Activated naive CD4-positive, alpha-beta T cell treated with anti-CD3 and anti-CD28 coated beads, Interleukin-2, amount 50 U/mL, for 16 hours (primary cell): ENCODE results near the gene CDK5RAP3.
A peak's percentile ranks its signal among the peaks of the same experiment; 100 is the strongest.
"Not testable (repeated sequence)": the region's sequence is repeated elsewhere in the genome, so short reads cannot be mapped to it uniquely, and the experiment has no call there.

ENCODE experiments used
- DNase-seq: peaks from one replicate; pipeline ENCODE4 v3.0.0-alpha.2; 2020

CDK5RAP3 gene, protein sequence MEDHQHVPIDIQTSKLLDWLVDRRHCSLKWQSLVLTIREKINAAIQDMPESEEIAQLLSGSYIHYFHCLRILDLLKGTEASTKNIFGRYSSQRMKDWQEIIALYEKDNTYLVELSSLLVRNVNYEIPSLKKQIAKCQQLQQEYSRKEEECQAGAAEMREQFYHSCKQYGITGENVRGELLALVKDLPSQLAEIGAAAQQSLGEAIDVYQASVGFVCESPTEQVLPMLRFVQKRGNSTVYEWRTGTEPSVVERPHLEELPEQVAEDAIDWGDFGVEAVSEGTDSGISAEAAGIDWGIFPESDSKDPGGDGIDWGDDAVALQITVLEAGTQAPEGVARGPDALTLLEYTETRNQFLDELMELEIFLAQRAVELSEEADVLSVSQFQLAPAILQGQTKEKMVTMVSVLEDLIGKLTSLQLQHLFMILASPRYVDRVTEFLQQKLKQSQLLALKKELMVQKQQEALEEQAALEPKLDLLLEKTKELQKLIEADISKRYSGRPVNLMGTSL

DNA sequence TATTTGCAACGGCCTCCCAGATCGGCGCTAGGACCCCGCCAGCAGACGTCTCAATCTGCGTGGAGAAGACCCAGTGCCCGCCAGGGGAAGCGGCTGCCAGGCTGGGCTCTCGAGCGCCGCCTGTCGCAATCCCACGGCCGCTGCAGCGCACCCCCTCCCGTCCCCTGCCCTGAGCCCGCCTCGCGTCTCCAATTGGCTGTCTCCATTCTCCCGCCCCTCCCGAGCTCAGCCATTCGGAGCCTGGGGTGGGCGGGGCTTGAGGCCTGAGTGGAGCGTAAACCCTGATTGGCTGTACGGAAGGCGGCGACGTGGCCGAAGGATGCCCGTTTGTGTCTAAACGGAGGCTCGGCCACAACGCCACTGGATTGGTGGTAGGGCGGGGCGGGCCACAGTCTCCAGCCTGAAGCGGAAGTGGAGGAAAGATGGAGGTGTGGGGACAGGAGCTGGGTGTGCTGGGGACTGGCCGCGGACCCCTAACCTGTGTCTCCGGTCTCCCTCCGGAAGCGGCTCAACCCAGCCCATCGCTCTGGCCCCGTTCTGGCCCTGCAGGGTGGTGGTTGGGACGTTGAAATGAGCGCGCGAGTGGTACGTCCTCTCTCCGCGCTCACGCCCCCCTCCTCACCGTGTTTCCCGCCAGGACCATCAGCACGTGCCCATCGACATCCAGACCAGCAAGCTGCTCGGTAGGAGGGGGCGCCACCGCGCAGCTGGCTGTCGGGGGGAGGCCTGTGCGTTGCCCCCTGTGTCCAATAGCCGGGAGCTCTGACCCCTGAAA, at the start of gene CDK5RAP3:
CDK5RAP3 (plus strand) TSS at position 389 of the 775 bp plus-strand sequence; CDS start at position 423, 34 bp downstream.
- DNase-seq: peak; percentile 99

DNA sequence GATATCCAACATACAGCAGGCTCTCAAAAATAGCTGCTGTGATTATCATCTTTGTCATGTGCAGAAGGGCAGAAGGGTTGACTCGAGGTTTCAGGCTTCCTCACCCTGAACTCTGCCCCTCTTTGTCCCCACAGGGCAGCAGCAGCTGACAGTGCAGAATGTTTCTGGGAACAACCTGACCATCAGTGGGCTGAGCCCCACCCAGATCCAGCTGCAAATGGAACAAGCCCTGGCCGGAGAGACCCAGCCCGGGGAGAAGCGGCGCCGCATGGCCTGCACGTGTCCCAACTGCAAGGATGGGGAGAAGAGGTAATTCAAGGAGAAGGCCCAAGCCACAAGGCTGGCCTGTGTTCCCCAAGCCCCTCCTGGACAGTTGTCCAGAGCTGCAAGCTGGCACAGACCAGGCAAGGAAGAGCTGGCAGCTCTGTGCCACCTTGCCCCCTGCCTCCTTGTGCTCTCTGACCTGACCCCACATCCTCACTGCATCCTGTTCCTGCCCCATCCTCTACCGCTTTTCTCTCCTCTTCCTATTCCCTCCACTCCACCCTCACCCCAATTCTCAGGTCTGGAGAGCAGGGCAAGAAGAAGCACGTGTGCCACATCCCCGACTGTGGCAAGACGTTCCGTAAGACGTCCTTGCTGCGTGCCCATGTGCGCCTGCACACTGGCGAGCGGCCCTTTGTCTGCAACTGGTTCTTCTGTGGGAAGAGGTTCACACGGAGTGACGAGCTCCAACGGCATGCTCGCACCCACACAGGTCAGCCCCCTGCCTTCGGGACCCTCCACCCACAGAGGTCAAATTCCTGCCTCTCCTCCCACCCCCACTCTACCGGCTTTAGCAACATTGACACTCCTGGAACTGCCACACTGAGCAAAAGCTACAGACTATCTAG, 45.9 kb upstream of the CDK5RAP3 start:
- DNase-seq: no peak

DNA sequence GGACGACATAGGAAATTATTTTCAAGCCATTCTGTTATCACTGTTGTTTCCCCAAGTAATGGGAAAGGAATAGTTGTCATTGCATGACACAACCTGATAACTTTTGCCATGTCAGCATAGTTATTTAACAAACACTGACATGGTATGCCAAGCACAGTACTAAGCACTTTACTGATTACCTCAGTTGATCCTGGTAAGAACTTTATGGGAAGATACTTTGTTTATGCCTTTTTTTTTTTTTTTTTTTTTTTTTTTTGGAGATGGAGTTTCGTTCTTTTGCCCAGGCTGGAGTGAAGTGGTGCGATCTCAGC, 45.3 kb upstream of the CDK5RAP3 start:
- DNase-seq: no peak

DNA sequence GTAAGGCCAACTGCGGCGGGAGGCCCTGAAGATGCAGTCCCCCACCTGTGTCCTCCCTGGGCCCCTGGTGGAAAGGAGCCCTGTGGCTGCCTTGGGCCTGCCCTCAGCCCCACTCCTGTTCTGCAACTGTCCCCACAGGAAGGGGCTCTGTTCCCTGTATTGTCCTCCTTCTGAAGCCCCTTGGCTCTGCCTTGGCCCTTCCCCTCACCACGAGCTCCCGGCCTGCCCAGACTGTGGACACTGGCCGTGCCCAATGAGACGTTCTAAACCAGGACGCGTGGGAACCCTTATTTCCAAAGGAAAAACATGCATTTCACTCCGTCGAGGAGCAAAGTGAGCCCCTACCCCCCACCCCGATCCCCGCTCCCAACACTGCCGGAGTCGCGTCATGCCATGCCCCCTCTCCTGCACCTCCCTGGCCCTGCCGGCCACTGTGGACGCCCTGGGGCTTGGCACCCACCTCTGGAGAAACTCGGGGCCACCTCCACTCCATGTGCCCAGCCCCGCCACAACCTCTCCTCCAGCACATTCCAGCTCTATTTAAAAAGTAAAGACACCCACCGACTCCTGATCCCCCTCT, 43.0 kb upstream of the CDK5RAP3 start:
- DNase-seq: no peak

DNA sequence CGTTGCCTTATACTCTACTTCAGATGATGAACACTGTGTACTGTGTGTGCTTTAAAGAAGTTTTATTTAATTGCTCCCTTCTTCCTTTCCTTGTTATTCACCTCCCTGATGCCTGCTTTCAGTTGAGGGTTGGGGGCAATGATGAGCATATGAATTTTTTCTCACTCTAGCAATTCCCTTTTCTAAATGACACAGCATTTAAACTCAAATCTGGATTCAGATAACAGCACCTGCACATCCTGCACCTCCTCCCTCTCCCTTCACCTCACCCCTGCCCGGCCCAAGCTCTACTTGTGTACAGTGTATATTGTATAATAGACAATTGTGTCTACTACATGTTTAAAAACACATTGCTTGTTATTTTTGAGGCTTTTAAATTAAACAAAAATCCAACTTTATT, 42.5 kb upstream of the CDK5RAP3 start:
- DNase-seq: no peak

DNA sequence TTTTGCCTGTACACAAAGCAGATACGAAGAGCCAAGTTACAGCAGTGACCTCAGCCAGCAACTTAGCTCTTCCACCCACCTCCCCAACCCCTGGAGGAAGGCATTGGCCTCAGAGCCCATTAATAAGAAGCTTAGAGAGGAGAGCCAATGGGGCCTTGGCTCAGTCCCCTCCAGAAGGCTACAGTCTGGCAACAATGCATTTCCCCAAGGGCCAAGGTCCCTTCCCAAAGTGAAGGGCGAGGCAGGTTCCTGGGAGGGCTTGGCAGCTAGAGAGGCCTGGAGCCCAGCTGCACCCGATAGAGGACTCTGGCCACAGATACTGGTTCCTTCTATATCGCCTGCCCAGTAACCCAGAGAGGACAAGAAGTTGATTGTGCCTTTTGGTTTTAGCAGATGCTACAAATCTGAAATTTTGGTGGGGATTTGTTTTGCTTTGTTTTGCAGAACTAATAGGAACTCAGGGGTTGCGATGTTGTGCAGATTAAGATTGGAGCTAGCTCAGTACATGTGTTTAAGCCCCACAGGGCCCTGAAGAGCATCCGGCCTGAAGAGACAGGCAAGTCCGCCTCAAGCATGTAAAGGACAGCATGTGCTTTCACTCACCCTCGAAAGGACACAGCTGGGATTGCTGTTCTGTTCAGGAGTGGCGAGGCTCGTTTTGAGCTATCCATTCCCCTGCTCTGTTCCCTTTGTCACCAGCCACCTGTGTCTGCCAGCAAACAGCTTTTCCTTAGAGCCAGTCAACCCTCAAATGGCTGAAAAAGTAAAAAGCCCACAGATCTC, 41.5 kb upstream of the CDK5RAP3 start:
- DNase-seq: no peak

DNA sequence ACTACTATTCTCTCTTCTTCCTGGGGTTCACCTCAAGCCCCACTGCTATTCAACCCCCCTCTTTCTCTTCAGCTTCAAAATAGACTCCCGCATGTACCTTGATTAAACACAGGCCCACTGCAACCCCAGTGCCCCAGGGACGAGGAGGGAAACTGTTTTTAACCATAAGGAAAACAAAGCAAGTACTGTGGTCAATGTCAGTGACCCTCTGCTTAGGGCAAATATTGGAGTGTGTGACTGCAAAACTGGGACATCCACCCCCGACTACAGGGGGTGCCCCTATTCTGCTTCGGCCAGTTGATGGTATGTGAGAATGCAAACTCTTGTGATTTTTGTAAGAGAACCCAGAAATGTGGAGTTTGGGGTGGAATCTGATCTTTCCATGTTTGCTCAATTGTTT, 39.1 kb upstream of the CDK5RAP3 start:
- DNase-seq: no peak

DNA sequence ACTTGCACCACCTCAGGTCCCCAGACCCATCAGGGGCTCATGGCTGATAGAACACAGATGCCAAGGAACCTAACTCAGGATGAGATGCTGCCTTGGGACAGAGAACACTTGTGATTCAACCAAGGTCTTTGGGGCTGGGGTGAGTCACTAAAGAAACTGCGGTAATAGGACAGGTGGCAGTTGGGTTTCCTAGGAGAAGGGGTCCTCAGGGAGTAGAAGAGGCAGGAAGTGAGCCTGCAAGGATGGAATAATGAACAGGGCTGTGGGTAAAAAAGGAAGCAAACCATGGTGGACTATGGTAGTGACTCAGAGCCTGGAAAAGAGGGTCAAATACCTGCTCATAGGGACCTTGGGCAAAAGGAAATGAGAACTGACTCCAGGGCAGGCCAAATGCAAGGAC, 36.1 kb upstream of the CDK5RAP3 start:
- no peak for DNase-seq

DNA sequence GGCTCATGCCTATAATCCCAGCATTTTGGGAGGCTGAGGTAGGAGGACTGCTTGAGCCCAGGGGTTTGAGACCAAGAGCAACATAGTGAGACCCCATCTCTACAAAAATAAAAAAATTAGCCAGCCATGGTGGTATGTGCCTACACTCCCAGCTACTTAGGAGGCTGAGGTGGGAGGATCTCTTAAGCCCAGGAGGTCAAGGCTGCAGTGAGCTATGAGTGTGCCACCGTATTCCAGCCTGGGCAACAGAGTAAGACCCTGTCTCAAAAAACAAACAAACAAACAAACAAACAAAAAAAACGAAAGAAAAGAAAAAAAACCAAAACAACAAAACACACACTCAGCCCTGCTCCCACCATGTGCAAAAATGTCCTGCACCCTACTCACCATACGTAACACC, 35.4 kb upstream of the CDK5RAP3 start:
- not testable (repeated sequence) for DNase-seq

DNA sequence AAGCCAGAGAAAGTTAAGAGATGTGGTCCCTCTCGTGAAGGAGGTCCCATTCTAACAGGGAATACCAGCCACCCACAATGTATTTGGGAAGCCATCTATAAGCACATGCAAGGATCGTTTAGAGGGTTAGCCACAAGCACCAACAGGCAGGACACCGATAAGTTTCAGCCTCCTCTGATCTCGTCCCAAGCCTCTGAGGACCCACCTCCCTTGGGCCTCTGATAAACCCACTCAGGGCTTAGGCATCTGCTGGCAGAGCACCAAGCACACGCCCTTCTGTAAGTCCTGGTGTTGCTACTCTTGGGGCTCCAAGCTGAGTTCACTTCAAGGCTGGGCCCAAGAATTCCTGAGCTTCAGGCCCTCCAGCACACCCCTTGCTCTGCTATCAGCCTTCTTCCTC, 35.0 kb upstream of the CDK5RAP3 start:
- no peak for DNase-seq

DNA sequence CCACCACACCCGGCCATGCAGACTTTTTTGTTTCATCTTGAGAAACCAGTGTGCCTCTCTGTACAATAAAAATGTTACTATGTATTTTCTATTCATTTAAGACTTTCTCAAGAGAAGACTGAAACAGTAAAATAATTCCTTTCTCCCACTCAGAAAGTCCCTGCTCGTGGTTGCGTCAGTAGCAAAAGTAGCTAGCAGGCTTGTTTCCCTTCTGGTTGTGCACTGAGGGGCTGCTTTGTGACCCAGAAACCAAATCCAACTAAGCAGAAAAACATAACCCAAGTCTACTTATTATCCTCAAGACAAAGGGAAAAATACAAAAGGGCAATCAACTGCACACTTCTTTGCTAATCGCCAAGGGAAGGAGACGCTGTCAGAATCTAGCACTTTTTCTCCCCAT, 33.0 kb upstream of the CDK5RAP3 start:
- DNase-seq: no peak

DNA sequence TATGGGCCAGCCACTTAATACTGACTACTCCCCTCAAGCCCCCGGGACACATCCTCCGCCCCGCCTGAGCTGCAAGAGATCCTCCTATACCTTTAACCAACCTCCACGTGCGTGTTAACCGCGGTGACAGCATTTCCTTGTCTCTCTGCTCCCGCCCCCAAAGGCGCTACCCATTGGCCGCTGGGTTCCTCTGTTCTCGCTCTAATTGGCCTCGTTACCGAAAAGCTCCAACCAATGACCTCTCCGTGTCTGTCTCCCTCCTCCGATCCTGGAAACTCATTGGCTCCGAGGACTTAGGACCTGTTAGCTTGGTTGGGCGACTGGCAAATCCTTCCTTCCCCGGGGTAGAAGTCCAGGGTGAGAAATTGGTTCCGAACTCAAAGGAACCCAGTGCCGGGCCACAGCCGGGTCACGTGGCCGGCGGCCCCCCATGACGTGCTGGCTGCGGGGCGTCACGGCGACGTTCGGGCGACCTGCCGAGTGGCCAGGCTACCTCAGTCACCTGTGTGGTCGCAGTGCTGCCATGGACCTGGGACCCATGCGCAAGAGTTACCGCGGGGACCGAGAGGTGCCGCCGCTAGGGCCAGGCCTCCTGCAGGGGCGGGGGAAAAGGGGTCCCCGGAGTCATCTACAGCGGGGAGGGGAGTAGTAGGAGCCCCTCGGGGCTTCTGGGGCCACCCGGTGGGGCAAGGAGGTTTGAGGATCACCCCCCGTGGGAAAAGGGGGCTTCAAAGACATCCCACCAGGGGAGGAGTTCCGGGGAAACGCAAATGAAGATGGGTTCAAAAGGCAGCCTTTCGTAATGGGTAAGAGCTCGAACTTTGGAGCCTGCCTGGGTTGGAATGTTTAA, 29.4 kb upstream of the CDK5RAP3 start, which contains the start of gene PNPO:
PNPO (plus strand) TSS at position 326 of the 850 bp plus-strand sequence; CDS start at position 431, 105 bp downstream.
- DNase-seq: peak; percentile 95

DNA sequence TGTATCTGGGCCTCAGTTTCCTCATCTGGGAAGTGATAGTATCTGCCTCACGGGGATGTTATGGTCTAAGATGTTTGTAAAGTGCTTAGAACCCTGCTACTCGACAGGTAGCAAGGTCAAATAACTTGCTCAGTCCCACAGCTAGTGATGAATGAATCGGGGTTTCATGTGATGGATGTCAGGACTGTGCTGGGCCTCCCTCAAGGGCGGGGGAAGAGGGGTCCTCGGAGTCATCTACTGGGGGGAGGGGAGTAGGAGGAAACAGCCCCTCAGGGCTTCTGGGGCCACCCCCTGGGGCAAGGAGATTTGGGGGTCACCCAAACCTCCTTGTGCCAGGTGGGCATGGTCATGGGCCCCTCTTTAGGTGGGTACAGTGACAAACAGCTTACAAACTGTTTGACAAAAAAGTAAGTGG, 28.8 kb upstream of the CDK5RAP3 start:
- DNase-seq: no peak

DNA sequence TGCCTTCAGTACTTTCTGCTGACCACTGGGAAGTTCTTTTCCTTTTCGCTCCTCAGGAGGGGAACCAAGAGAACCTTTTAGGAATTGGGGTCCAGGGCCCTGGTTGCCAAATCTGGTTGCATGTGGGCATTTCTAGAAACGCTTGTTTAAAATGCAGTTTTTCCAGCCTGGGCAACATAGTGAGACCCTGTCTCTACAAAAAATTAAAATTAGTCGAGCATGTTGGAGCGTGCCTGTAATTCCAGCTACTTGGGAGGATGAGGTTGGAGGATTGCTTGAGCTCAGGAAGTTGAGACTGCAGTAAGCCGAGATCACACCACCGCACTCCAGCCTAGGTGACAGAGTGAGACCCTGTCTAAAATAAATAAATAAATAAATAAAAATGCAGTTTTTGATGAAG, 28.3 kb upstream of the CDK5RAP3 start:
- no peak for DNase-seq

DNA sequence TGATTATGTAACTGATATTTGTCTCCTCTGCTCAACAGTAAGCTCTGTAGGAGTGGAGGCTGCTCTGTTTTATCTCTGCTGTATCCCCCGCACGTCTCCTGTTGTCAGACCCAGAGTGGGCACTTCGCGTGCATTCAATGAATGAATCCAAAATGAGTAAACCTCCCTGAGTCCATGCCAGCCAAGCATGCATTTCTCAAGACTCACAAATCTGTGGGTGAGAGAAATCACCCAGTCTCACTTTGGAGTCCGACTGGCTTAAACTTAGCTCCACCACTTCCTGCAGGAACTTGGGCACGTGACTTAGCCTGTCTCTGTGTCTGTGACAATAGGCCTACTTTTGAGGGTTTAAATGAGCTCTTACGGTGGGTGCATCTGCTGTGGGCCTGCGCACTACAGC, 25.8 kb upstream of the CDK5RAP3 start:
- no peak for DNase-seq

DNA sequence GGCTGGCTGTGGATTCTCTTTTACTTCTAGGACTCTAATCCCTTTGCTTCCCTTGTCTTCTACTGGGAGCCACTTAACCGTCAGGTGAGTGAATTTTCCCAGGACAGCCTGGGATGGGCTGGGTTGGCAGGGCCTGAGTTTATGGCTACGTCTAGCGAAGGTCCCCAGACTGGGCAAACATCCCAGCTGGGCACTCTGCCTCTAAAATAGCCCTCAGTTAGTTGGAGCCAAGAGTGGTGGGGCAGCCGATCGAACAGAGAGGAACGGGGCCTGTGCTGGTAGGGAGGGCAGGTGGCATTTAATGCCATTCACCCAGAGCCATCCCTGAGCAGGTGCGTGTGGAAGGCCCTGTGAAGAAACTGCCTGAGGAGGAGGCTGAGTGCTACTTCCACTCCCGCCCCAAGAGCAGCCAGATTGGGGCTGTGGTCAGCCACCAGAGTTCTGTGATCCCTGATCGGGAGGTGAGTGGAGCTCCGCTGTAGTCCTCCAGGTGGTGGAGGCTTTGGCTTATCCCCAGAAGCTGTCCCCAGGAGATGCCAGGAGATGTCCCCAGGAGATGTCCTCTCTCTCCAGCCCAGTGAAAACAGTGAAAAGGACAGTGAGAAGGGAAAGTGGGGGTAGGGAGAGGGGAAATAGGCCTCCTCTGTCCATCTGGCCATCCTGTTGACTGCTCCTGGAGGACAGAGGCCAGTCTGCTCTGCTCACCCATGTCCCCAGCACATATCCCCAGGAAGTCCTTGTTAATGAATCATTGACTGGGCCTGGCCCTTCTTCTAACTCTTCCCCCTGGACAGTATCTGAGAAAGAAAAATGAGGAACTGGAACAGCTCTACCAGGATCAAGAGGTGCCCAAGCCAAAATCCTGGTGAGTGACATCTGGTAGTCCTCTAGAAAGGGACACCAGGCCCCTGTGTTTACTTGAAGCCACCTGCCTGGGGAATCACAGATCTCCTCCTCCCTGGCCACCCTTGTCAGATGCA, 25.1 kb upstream of the CDK5RAP3 start:
- DNase-seq: no peak

DNA sequence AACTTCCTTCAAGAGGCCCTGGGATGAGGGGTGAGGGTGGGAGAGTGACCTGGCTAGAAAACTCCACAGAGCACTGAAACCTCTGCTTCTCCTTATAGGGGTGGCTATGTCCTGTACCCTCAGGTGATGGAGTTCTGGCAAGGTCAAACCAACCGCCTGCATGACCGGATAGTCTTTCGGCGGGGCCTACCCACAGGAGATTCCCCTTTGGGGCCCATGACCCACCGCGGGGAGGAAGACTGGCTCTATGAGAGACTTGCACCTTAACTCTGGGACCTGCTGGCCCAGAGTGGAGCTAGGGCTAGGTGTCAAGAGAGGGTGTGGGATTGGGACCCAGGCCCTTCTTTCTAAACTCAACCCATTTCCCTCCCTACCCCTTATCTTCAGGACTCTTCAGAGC, 24.4 kb upstream of the CDK5RAP3 start:
- no peak for DNase-seq

DNA sequence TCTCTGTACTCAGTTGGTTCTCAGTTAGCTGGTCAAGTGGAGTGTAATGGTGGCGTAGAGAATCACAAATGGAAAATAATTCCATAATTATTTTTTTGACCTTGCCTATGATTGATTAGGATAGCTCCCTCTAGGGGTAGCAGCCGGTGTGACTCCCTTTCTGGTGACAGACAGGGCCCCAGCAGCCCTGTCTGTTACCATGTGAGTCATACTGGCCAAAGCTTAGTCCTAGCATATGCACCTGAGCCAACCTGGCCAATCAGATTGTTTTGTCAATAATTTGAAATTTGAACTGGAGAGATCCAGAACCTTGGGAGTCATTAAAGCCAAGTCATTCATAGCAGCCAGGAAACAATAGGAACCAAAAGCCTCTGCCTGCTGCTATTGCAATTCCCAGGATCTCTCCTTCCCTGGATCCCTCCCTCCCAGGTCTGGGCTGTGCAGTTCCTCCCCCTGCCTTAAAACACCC, 23.9 kb upstream of the CDK5RAP3 start:
- peak; percentile 78 for DNase-seq

DNA sequence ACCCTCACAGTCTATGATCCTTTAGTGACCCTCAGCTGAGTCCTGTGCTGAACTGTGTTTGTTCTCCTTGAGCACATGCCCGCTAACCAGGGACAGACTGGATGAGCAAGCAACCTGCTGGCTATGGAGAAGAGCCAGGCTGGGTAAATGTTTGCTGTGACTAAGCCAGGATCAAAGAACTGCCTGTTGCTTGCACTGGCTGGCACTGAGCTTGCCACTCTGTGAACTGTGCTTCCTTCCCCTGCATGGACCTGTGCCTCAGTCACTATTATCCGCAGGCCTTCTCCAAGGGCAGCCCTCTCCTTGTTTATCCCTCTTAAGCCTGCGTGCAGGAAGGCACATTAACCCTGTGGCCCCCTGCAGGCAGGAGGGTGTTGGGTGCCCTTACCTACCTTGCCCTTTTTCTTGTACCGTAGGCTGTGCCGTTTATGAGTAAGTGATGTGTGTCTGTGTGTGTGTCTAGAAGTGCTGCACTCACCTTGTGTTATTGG, 22.2 kb upstream of the CDK5RAP3 start:
- no peak for DNase-seq
